ENCODE data around the gene KRTAP5-9. TPM values are rescaled to one million over a fixed set of nuclear protein-coding genes. Genes with fewer than 3 reads are reported as not detected.

KRTAP5-9 gene
- total RNA-seq, 1 donor from 2014 or later = 0.53 TPM

DNA sequence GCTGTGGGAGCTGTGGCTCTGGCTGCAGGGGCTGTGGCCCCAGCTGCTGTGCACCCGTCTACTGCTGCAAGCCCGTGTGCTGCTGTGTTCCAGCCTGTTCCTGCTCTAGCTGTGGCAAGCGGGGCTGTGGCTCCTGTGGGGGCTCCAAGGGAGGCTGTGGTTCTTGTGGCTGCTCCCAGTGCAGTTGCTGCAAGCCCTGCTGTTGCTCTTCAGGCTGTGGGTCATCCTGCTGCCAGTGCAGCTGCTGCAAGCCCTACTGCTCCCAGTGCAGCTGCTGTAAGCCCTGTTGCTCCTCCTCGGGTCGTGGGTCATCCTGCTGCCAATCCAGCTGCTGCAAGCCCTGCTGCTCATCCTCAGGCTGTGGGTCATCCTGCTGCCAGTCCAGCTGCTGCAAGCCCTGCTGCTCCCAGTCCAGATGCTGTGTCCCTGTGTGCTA, 514 bp downstream of the KRTAP5-9 start:
- DNase-seq (no peak), ATAC-seq (ENCODE audit: low read depth) (no peak)
- no peak overlapping the region for H3K27ac Mint-ChIP-seq
- ChIA-PET POLR2A (no interaction called here), CTCF (no interaction called here)
- peaks cover 16% of the 10 kb centered on the region for H3K27me3 Mint-ChIP-seq
- H3K4me3 Mint-ChIP-seq = no peak overlapping the region
- intact Hi-C loops (cut with micrococcal nuclease) = no loop called here
- TF ChIP-seq, protein P1, sequence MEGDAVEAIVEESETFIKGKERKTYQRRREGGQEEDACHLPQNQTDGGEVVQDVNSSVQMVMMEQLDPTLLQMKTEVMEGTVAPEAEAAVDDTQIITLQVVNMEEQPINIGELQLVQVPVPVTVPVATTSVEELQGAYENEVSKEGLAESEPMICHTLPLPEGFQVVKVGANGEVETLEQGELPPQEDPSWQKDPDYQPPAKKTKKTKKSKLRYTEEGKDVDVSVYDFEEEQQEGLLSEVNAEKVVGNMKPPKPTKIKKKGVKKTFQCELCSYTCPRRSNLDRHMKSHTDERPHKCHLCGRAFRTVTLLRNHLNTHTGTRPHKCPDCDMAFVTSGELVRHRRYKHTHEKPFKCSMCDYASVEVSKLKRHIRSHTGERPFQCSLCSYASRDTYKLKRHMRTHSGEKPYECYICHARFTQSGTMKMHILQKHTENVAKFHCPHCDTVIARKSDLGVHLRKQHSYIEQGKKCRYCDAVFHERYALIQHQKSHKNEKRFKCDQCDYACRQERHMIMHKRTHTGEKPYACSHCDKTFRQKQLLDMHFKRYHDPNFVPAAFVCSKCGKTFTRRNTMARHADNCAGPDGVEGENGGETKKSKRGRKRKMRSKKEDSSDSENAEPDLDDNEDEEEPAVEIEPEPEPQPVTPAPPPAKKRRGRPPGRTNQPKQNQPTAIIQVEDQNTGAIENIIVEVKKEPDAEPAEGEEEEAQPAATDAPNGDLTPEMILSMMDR (IDR thresholded peaks at IDR 0.05) = no peak
- H3K4me1 Mint-ChIP-seq = peaks cover 13% of the 10 kb centered on the region
- no peaks in the 10 kb centered on the region for H3K36me3 Mint-ChIP-seq (ENCODE audit: low read depth)
- no peaks in the 10 kb centered on the region for H3K9me3 Mint-ChIP-seq

DNA sequence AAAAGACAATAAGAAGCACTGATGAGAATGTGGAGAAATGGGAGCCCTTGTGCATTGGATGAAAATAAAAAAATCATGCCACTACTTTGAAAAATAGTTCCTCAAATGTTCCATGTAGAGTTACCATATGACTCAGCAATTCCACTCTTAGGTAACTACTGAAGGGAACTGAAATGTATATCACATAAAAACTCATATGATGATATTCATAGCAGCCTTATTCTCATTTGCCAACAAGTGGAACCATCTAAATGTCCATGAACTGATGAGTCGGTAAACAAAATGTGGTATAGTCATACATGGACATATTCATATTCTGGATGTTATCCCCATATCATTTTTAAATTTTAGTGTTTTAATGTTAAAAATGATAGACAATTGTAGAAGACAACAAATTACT, 3.5 kb downstream of the KRTAP5-9 start:
- H3K4me3 Mint-ChIP-seq = no peak overlapping the region
- no peaks in the 10 kb centered on the region for H3K36me3 Mint-ChIP-seq (ENCODE audit: low read depth)
- ChIA-PET POLR2A (no interaction called here), CTCF (no interaction called here)
- DNase-seq (no peak), ATAC-seq (ENCODE audit: low read depth) (no peak)
- H3K4me1 Mint-ChIP-seq = peaks cover 5% of the 10 kb centered on the region
- TF ChIP-seq, protein P1 (IDR thresholded peaks at IDR 0.05) = no peak
- no peaks in the 10 kb centered on the region for H3K9me3 Mint-ChIP-seq
- peaks cover 17% of the 10 kb centered on the region for H3K27me3 Mint-ChIP-seq
- H3K27ac Mint-ChIP-seq = no peak overlapping the region
- intact Hi-C loops (cut with micrococcal nuclease) = no loop called here

DNA sequence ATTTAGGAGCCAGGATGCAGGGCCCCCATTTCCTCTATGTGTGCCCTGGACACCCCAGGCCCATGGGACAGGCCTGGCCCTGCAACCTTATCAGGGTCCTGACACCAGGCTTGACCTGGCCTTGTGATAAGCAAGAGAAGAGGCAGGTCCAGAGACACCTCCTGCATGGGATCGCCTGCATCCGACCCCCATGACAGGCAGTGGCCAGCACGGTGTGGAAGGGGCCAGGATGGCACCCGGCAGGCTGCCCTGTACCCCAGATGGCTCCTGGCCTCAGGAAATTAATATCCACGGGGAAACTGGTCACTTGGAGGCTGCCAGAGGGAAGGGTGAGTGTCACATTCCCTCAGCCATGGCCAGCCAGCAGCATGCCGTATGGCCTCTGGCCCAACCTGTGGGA, 6.8 kb downstream of the KRTAP5-9 start:
- intact Hi-C loops (cut with micrococcal nuclease) = no loop called here
- CTCF ChIA-PET = no interaction called here
- no peak overlapping the region for H3K27ac Mint-ChIP-seq
- POLR2A ChIA-PET = no interaction called here
- no peaks in the 10 kb centered on the region for H3K9me3 Mint-ChIP-seq
- ATAC-seq (ENCODE audit: low read depth) (no peak), DNase-seq (no peak)
- peaks cover 14% of the 10 kb centered on the region for H3K27me3 Mint-ChIP-seq
- TF ChIP-seq, protein P1 (IDR thresholded peaks at IDR 0.05) = no peak
- no peaks in the 10 kb centered on the region for H3K36me3 Mint-ChIP-seq (ENCODE audit: low read depth)
- no peak overlapping the region for H3K4me3 Mint-ChIP-seq
- peaks cover 5% of the 10 kb centered on the region for H3K4me1 Mint-ChIP-seq

DNA sequence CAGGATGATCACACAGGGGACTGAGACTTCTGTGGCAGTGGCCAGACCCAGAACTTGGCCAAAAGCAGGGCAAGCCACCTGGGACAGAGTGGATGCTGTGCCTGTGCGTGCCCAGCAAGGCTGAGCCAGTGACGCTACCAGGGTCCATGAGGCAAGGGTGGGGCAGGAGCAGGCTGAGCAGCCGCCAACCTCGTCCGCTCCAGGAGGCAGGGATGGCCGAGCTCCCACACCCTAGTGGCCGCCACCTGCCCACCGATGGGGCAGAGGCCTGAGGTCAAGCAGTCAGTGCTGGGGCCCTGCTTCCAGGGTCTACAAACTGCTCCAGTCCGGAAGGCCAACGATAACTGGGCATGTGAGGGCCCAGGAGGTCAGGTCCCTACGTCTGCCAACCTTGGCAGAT, 7.3 kb downstream of the KRTAP5-9 start:
- no peak overlapping the region for H3K4me3 Mint-ChIP-seq
- POLR2A ChIA-PET = no interaction called here
- no peak overlapping the region for H3K27ac Mint-ChIP-seq
- peaks cover 14% of the 10 kb centered on the region for H3K27me3 Mint-ChIP-seq
- peaks cover under 1% of the 10 kb centered on the region for H3K4me1 Mint-ChIP-seq
- TF ChIP-seq, protein P1 (IDR thresholded peaks at IDR 0.05) = no peak
- DNase-seq (no peak), ATAC-seq (ENCODE audit: low read depth) (no peak)
- intact Hi-C loops (cut with micrococcal nuclease) = no loop called here
- CTCF ChIA-PET = no interaction called here
- no peaks in the 10 kb centered on the region for H3K36me3 Mint-ChIP-seq (ENCODE audit: low read depth)
- H3K9me3 Mint-ChIP-seq = peaks cover 2% of the 10 kb centered on the region

DNA sequence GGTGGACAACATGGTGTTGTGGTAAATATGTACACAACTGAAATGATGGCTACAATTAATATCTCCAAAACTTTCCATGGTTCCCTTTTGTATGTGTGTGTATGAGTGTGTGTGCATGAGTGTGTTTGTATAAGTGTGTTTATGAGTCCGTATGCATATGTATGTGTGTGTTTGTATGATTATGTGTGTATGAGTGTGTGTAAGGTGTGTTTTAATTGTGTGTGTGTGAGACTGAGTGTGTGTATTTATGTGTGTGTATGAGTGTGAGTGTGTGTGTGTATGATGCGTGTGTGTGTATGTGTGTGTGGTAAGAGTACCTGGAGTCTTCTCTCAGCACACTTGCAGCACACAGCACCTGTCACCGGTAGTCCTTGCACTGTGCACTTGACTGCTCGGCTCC, 7.8 kb downstream of the KRTAP5-9 start:
- H3K36me3 Mint-ChIP-seq (ENCODE audit: low read depth) = no peaks in the 10 kb centered on the region
- ATAC-seq (ENCODE audit: low read depth) (no peak), DNase-seq (no peak)
- H3K27ac Mint-ChIP-seq = no peak overlapping the region
- no peaks in the 10 kb centered on the region for H3K4me1 Mint-ChIP-seq
- TF ChIP-seq, protein P1 (IDR thresholded peaks at IDR 0.05) = no peak
- POLR2A ChIA-PET = no interaction called here
- intact Hi-C loops (cut with micrococcal nuclease) = no loop called here
- CTCF ChIA-PET = no interaction called here
- no peak overlapping the region for H3K4me3 Mint-ChIP-seq
- peaks cover 16% of the 10 kb centered on the region for H3K27me3 Mint-ChIP-seq
- peaks cover 2% of the 10 kb centered on the region for H3K9me3 Mint-ChIP-seq
